DND-41 (cell line): Measurements from ENCODE around the gene MITF.

Experiments used
- ATAC-seq: fragments of 200-7000 bp; cut with Tn5 transposase; 3 replicates; pipeline ENCODE4 v1.9.1; 2021; ENCODE audit warnings: low read depth; ENCODE audit not compliant: insufficient read depth
- DNase-seq: peaks from one replicate; pipeline ENCODE4 v3.0.0-alpha.2; 2020
- H2AFZ ChIP-seq: 2 replicates; pipeline ENCODE4 v1.6.0; 2012; ENCODE audit warnings: low read depth, low read length
- H3K27ac ChIP-seq: 2 replicates; pipeline ENCODE4 v1.5.1; 2012; ENCODE audit warnings: low read length, inconsistent platforms
- H3K27me3 ChIP-seq: fragments of 200-600 bp; sonication (generic); 2 replicates; pipeline ENCODE4 v1.6.0; 2012; ENCODE audit warnings: low read length, mild to moderate bottlenecking, inconsistent platforms; ENCODE audit not compliant: insufficient read depth, poor library complexity
- H3K36me3 ChIP-seq: 2 replicates; pipeline ENCODE4 v1.5.1; 2012; ENCODE audit warnings: low read length, inconsistent platforms; ENCODE audit not compliant: insufficient read depth
- H3K4me1 ChIP-seq: 2 replicates; pipeline ENCODE4 v1.5.1; 2012; ENCODE audit warnings: mild to moderate bottlenecking, low read length; ENCODE audit not compliant: insufficient read depth
- H3K4me2 ChIP-seq: 2 replicates; pipeline ENCODE4 v1.6.0; 2012; ENCODE audit warnings: mild to moderate bottlenecking, moderate library complexity, low read length, inconsistent platforms; ENCODE audit not compliant: insufficient read depth
- H3K4me3 ChIP-seq, 2 experiments: fragments of 200-600 bp in 1 of 2; shearing (Covaris generic) in 1 of 2; 2 replicates each; pipeline ENCODE4 v1.5.1; 2012 to 2016; ENCODE audit warnings: inconsistent platforms in 2 of 2, low read length in 2 of 2, mild to moderate bottlenecking in 2 of 2, low read depth in 1 of 2, moderate library complexity in 1 of 2
- H3K79me2 ChIP-seq: 2 replicates; pipeline ENCODE4 v1.6.0; 2012; ENCODE audit warnings: low read length, inconsistent platforms; ENCODE audit not compliant: insufficient read depth
- H3K9ac ChIP-seq: 2 replicates; pipeline ENCODE4 v1.6.0; 2012; ENCODE audit warnings: low read depth, mild to moderate bottlenecking, inconsistent platforms, low read length, moderate library complexity
- H3K9me3 ChIP-seq: 2 replicates; pipeline ENCODE4 v1.5.1; 2012; ENCODE audit warnings: low read length, moderate library complexity, mild to moderate bottlenecking, inconsistent platforms; ENCODE audit not compliant: insufficient read depth, severe bottlenecking
- H4K20me1 ChIP-seq: 2 replicates; pipeline ENCODE4 v1.6.0; 2012; ENCODE audit warnings: low read length; ENCODE audit not compliant: insufficient read depth
- EZH2 ChIP-seq: IDR thresholded peaks from 3 replicates; pipeline ENCODE4 v1.6.1; 2012; ENCODE audit warnings: borderline replicate concordance, low read depth, mild to moderate bottlenecking, moderate library complexity, low read length, inconsistent platforms; ENCODE audit not compliant: severe bottlenecking
- TF ChIP-seq, protein P1 (sequence below): IDR thresholded peaks from 2 replicates; pipeline ENCODE4 v1.5.1; 2012; ENCODE audit warnings: borderline replicate concordance, low read length, moderate library complexity, mild to moderate bottlenecking; ENCODE audit not compliant: poor library complexity, severe bottlenecking; ENCODE audit errors: extremely low read depth

MITF gene

DNA sequence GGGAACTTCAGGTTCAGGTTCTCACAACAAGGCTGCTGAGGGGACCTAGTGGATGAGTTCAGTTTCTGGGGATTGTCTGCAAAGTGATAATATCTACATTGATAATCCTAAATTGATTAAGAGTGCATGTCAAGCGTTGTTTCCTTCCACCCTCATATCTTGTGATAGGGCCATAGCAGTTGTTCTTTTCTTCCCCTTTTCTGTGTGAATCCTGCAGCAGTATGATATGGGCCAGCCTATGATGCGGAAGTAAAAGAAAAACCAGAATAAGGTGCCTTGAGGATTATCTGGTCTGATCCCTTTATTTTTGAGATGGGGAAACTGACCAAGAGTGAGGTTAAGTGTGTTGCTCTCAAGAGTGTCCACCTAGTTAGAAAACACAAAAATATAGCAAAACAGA is 86.2 kb downstream of the MITF start:
- Histone ChIP-seq H3K4me2 (no peak overlapping the region), H3K4me3 (no peak overlapping the region), H3K79me2 (no peaks in the 10 kb centered on the region), H3K9ac (no peak overlapping the region), H3K27me3 (peaks cover 6% of the 10 kb centered on the region), H2AFZ (no peak overlapping the region), H4K20me1 (no peaks in the 10 kb centered on the region), H3K27ac (no peak overlapping the region), H3K9me3 (no peaks in the 10 kb centered on the region), H3K4me1 (no peaks in the 10 kb centered on the region), H3K36me3 (no peaks in the 10 kb centered on the region)
- no peak for TF ChIP-seq EZH2
- TF ChIP-seq, protein P1, sequence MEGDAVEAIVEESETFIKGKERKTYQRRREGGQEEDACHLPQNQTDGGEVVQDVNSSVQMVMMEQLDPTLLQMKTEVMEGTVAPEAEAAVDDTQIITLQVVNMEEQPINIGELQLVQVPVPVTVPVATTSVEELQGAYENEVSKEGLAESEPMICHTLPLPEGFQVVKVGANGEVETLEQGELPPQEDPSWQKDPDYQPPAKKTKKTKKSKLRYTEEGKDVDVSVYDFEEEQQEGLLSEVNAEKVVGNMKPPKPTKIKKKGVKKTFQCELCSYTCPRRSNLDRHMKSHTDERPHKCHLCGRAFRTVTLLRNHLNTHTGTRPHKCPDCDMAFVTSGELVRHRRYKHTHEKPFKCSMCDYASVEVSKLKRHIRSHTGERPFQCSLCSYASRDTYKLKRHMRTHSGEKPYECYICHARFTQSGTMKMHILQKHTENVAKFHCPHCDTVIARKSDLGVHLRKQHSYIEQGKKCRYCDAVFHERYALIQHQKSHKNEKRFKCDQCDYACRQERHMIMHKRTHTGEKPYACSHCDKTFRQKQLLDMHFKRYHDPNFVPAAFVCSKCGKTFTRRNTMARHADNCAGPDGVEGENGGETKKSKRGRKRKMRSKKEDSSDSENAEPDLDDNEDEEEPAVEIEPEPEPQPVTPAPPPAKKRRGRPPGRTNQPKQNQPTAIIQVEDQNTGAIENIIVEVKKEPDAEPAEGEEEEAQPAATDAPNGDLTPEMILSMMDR = no peak
- ATAC-seq (no peak), DNase-seq (no peak)

GRCh38 chr3:69827127-69827526 is 87.9 kb downstream of the MITF start:
- no peak for ATAC-seq
- Histone ChIP-seq H3K79me2 (no peaks in the 10 kb centered on the region), H3K4me3 (no peak overlapping the region), H3K4me1 (no peaks in the 10 kb centered on the region), H3K27ac (no peak overlapping the region), H3K9ac (no peak overlapping the region), H3K27me3 (peaks cover 6% of the 10 kb centered on the region), H4K20me1 (no peaks in the 10 kb centered on the region), H3K36me3 (no peaks in the 10 kb centered on the region), H3K4me2 (no peak overlapping the region), H3K9me3 (no peaks in the 10 kb centered on the region), H2AFZ (no peak overlapping the region)
- DNase-seq = no peak
- no peak for TF ChIP-seq EZH2

DNA sequence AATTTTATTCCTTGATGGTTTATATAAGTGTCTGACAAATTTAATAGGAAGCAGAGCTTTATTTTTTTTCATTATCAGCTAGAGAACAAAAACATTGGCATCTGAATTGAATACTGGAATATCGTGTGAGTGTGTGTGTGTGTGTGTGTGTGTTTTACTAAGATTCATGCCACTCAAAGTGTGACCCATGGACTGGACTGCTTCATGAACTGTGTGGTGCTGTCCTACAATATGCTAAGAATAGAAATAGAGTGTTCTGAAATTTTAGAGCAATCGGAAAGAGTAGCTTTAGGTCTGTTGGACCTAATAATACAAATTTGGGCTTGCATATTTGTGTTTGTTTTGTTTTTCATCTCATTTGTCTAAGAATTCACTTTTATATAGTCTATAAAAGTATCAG is 89.6 kb downstream of the MITF start:
- Histone ChIP-seq H3K9ac (no peak overlapping the region), H2AFZ (no peak overlapping the region), H3K4me3 (no peak overlapping the region), H3K4me1 (no peaks in the 10 kb centered on the region), H3K79me2 (no peaks in the 10 kb centered on the region), H3K4me2 (no peak overlapping the region), H3K36me3 (no peaks in the 10 kb centered on the region), H4K20me1 (no peaks in the 10 kb centered on the region), H3K27ac (no peak overlapping the region), H3K9me3 (no peaks in the 10 kb centered on the region), H3K27me3 (peaks cover 6% of the 10 kb centered on the region)
- ATAC-seq = no peak
- no peak for TF ChIP-seq EZH2
- no peak for DNase-seq

DNA sequence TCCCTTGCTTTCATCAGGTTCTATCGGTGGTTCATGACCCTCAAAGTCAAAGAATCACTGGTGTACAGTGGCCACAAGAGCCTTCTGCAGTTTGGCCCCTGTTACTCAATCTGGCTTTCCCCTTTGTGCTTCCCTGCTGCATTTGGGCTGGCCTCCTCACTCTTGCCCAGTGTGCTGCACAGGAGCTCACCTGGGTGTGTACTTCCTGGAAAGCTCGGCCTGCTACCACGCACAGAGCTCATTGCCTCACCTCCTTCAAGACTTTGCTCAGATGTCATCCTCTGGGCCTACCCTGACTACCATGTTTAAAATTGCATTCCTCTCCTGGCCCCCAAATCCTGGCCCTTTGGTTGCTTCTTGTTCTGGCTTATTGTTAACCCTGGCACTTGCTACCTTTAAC is 90.9 kb downstream of the MITF start:
- no peaks in the 10 kb centered on the region for H3K79me2 ChIP-seq
- peaks cover 6% of the 10 kb centered on the region for H3K27me3 ChIP-seq
- no peak overlapping the region for H3K9ac ChIP-seq
- H3K4me1 ChIP-seq = no peaks in the 10 kb centered on the region
- H3K4me2 ChIP-seq = no peak overlapping the region
- H2AFZ ChIP-seq = no peak overlapping the region
- H3K27ac ChIP-seq = no peak overlapping the region
- H3K36me3 ChIP-seq = no peaks in the 10 kb centered on the region
- H3K4me3 ChIP-seq = no peak overlapping the region
- ATAC-seq (no peak), DNase-seq (no peak)
- no peaks in the 10 kb centered on the region for H3K9me3 ChIP-seq
- H4K20me1 ChIP-seq = no peaks in the 10 kb centered on the region
- TF ChIP-seq EZH2 = no peak
- TF ChIP-seq, protein P1 = no peak
